ENCODE measurements around the gene STK24. TPM values are rescaled to one million over a fixed set of nuclear protein-coding genes. Genes with fewer than 3 reads are reported as not detected.

STK24 gene
- total RNA-seq, 1 experiment from 2014 or later, result 84.8 TPM

GRCh38 chr13:98467263-98467985, 109.5 kb downstream of the STK24 start:
- peaks cover 15% of the 10 kb centered on the region for H3K36me3 ChIP-seq (ENCODE audit: insufficient read depth, low read length, poor library complexity, severe bottlenecking)
- no peaks in the 10 kb centered on the region for H3K27me3 ChIP-seq (replicated peaks; ENCODE audit: insufficient read depth, low read depth, low read length, poor library complexity)
- ChIA-PET POLR2A (ENCODE audit: low non-redundant PET) (no interaction called here), CTCF (interaction anchor here (0.6 to 1.1 kb wide), 2 partner anchors 9 to 186 kb away, joined by 3 to 4 read pairs; no protein-coding TSS in a partner anchor)
- no TSS peak for BruUV-seq (replicated peaks)
- TF ChIP-seq CTCF (conservative IDR thresholded peaks at IDR 0.05; ENCODE audit: low read depth, low read length) (no peak), EZH2 (IDR thresholded peaks at IDR 0.05; ENCODE audit: borderline replicate concordance, low read depth, low read length, poor library complexity, severe bottlenecking) (no peak)
- no peak for DNase-seq (ENCODE audit: low spot score)
- intact Hi-C loops (cut with micrococcal nuclease; ENCODE audit: unreplicated experiment), result loop anchor here (5.0 kb wide), 1 partner anchor 205 kb away; no protein-coding TSS in a partner anchor
- no peak overlapping the region for H3K27ac ChIP-seq (ENCODE audit: low read depth, low read length, poor library complexity, severe bottlenecking)
- no peak overlapping the region for H3K4me3 ChIP-seq (ENCODE audit: low read depth, low read length, poor library complexity, severe bottlenecking)
- peaks cover 19% of the 10 kb centered on the region for H3K4me1 ChIP-seq (ENCODE audit: insufficient read depth, low read length, poor library complexity, severe bottlenecking)
- H3K9me3 ChIP-seq (ENCODE audit: low read depth, low read length, poor library complexity, severe bottlenecking), result no peaks in the 10 kb centered on the region

GRCh38 chr13:98466634-98467236, 110.2 kb downstream of the STK24 start:
- ChIA-PET POLR2A (ENCODE audit: low non-redundant PET) (no interaction called here), CTCF (interaction anchor here (0.6 to 1.0 kb wide), 3 partner anchors 186 to 207 kb away, joined by 3 to 4 read pairs (median 3); no protein-coding TSS in a partner anchor)
- H3K36me3 ChIP-seq (ENCODE audit: insufficient read depth, low read length, poor library complexity, severe bottlenecking), result peaks cover 15% of the 10 kb centered on the region
- H3K27ac ChIP-seq (ENCODE audit: low read depth, low read length, poor library complexity, severe bottlenecking), result peak overlapping the region; percentile 21
- H3K4me3 ChIP-seq (ENCODE audit: low read depth, low read length, poor library complexity, severe bottlenecking), result no peak overlapping the region
- peaks cover 19% of the 10 kb centered on the region for H3K4me1 ChIP-seq (ENCODE audit: insufficient read depth, low read length, poor library complexity, severe bottlenecking)
- no peak for TF ChIP-seq EZH2 (IDR thresholded peaks at IDR 0.05; ENCODE audit: borderline replicate concordance, low read depth, low read length, poor library complexity, severe bottlenecking)
- peak; percentile 87 for TF ChIP-seq CTCF (conservative IDR thresholded peaks at IDR 0.05; ENCODE audit: low read depth, low read length)
- H3K27me3 ChIP-seq (replicated peaks; ENCODE audit: insufficient read depth, low read depth, low read length, poor library complexity), result no peaks in the 10 kb centered on the region
- DNase-seq (ENCODE audit: low spot score), result peak; percentile 71
- BruUV-seq (replicated peaks), result no TSS peak
- no peaks in the 10 kb centered on the region for H3K9me3 ChIP-seq (ENCODE audit: low read depth, low read length, poor library complexity, severe bottlenecking)
- intact Hi-C loops (cut with micrococcal nuclease; ENCODE audit: unreplicated experiment), result loop anchor here (5.0 kb wide), 1 partner anchor 206 kb away; no protein-coding TSS in a partner anchor

GRCh38 chr13:98462946-98463345, 114.0 kb downstream of the STK24 start:
- Histone ChIP-seq H3K4me3 (ENCODE audit: low read depth, low read length, poor library complexity, severe bottlenecking) (no peak overlapping the region), H3K27ac (ENCODE audit: low read depth, low read length, poor library complexity, severe bottlenecking) (no peak overlapping the region), H3K36me3 (ENCODE audit: insufficient read depth, low read length, poor library complexity, severe bottlenecking) (peaks cover 24% of the 10 kb centered on the region), H3K4me1 (ENCODE audit: insufficient read depth, low read length, poor library complexity, severe bottlenecking) (peaks cover 19% of the 10 kb centered on the region), H3K27me3 (replicated peaks; ENCODE audit: insufficient read depth, low read depth, low read length, poor library complexity) (no peaks in the 10 kb centered on the region), H3K9me3 (ENCODE audit: low read depth, low read length, poor library complexity, severe bottlenecking) (no peaks in the 10 kb centered on the region)
- intact Hi-C loops (cut with micrococcal nuclease; ENCODE audit: unreplicated experiment), result no loop called here
- ChIA-PET CTCF (no interaction called here), POLR2A (ENCODE audit: low non-redundant PET) (no interaction called here)
- no TSS peak for BruUV-seq (replicated peaks)
- DNase-seq (ENCODE audit: low spot score), result no peak
- TF ChIP-seq CTCF (conservative IDR thresholded peaks at IDR 0.05; ENCODE audit: low read depth, low read length) (no peak), EZH2 (IDR thresholded peaks at IDR 0.05; ENCODE audit: borderline replicate concordance, low read depth, low read length, poor library complexity, severe bottlenecking) (no peak)

Data from A673 (cell line).